IPS-NIHi11 (cell line): ENCODE results near the gene EEIG1.
A peak's percentile ranks its signal among the peaks of the same experiment; 100 is the strongest.
"Not testable (repeated sequence)": the region's sequence is repeated elsewhere in the genome, so short reads cannot be mapped to it uniquely, and the experiment has no call there.

Experiments
- DNase-seq: peaks from one replicate; pipeline ENCODE4 v3.0.0; 2012; ENCODE audit warnings: mixed read lengths, low spot score

The EEIG1 gene

GRCh38 chr9:127980706-127981558, at the start of gene EEIG1:
TSS of gene EEIG1 (minus strand) at chr9:127980989. CDS start at chr9:127980137, 852 bp downstream.
- DNase-seq: peak; percentile 98

GRCh38 chr9:128027705-128028104, 46.9 kb upstream of the EEIG1 start:
- DNase-seq: no peak

DNA sequence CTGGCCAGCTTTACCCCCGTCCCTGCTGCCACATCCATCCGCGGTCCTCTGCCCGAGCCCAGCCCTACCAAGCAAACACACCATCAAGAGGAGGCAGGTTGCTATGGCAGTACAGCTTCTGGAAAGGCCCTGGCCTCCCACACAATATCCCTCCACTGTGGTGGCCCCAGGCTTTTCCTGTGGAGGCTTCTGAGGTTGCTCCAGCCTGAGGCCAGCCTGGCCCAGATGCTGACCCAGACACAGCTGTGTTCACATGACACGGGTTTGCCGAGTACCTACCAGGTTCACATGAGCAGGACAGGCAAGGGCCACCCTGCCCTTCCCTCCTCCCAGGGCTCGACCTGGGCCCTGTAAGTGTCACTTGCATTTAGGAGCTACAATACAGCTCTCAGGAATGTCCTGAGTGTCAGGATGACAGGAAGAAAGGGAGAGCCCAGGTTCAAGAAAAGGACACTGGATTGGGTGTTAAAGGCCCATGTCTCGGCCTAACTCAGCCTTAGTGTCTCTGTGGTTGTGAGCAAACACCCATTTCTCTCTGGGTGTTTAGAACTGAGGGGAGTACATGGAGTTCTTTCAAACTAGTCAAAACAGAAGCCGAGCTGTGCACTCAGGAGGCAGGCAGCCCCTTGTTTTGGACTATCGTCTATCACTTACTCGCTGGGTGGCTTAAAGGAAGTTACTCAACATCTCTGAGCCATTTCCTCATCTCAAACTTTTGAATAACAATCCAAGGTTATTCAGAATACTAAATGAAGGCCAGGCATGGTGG, 46.2 kb upstream of the EEIG1 start:
- DNase-seq: no peak

- no peak for DNase-seq
These were observed 45.5 kb upstream of the EEIG1 start for GRCh38 chr9:128026255-128026772.

- DNase-seq: no peak
These were observed 44.9 kb upstream of the EEIG1 start for GRCh38 chr9:128025736-128026135.

DNA sequence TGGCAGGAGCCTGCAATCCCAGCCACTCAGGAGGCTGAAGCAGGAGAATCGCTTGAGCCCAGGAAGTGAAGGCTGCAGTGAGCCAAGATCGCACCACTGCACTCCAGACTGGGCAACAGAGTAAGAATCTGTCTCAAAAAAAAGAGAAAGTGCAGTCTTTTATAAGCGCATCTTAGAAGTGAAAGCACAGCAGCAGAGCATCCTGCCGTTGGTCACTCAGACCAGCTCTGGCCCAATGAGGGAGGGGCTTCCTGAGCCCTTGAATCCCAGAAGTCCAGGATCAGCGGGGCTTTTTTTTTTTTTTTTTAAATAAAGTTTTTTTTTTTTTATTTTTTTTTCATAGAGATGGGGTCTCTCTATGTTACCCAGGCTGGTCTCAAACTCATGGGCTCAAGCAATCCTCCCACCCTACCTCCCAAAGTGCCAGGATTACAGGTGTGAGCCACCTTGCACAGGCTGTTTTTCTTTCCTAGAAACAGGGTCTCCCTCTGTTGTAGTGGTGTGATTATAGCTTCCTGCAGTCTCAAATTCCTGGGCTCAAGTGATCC, 44.0 kb upstream of the EEIG1 start:
- no peak for DNase-seq

DNA sequence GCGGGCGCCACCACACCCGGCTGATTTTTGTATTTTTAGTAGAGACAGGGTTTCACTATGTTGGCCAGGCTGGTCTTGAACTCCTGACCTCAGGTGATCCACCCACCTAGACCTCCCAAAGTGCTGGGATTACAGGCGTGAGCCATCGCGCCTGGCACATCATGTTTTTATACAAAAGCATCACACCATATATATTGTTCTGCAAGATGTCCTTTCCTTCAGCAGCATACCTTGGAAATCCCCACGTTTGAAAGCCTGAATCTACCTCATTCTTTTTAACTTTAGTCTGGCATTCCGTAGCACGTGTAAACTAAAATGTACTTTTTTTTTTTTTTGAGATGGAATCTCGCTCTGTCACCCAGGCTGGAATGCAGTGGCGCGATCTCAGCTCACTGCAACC, 42.9 kb upstream of the EEIG1 start:
- not testable (repeated sequence) for DNase-seq

- no peak for DNase-seq
These were observed 42.1 kb upstream of the EEIG1 start for GRCh38 chr9:128022886-128023285.

DNA sequence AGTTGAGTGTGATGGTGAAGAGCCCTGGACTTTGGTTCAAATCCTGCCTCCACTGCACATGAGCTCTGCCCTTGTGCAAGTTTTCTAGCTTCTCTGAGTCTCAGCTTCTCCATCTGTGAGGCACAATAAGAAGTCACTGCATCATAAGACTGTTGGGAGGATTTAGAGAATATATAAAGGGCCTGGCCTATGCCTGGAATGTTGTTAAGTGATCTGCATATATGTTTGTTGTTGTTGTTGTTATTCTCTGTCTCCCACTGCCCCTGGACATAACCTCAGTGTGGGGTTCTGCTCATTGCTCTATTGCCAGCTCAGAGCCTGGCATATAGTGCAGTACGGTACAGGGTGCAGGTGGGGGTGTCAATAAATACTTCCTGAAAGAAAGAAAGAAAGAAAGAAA, 40.3 kb upstream of the EEIG1 start:
- no peak for DNase-seq

- peak; percentile 53 for DNase-seq
These were observed 39.9 kb upstream of the EEIG1 start for GRCh38 chr9:128020692-128021091.

- DNase-seq: no peak
These were observed 34.9 kb upstream of the EEIG1 start for GRCh38 chr9:128015696-128016095.

DNA sequence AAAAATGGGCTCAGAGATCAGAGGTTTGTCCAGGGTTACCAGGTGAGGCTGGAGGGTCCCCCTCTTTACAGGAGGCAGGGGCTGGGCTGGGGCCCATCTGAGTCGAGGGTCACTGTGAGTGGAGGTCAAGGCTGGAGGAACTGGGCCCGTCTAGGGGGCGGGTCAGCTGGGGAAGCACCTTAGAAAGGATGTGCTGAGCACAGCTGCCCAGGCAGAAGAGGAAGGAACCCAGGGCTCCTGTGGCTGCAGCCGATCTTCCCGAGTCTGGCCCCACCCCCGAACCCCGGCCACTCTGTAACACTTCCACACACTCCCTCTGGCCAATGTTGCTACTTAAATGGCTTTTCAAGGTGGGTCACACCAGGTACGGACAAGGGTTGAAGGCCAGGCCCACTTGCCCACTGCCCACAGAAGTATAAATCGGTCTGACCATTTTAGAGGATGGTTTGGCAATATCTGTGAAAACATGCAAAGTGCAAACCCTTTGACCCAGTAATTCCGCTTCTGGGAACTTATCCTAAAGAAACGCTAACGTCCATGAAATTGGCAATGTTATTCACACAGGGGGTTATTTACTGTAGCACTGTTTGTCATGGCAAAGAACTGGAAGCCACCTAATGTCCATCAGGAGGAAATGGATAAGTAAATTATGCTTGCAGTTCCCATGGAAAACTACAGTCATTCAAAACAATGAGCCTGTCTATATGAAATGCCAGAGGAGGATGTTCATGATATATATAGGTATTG, 30.5 kb upstream of the EEIG1 start:
- DNase-seq: no peak

GRCh38 chr9:128009639-128010038, 28.9 kb upstream of the EEIG1 start:
- no peak for DNase-seq

GRCh38 chr9:128008171-128008570, 27.4 kb upstream of the EEIG1 start:
- DNase-seq: no peak

GRCh38 chr9:128007566-128008138, 26.9 kb upstream of the EEIG1 start:
- peak; percentile 39 for DNase-seq

DNA sequence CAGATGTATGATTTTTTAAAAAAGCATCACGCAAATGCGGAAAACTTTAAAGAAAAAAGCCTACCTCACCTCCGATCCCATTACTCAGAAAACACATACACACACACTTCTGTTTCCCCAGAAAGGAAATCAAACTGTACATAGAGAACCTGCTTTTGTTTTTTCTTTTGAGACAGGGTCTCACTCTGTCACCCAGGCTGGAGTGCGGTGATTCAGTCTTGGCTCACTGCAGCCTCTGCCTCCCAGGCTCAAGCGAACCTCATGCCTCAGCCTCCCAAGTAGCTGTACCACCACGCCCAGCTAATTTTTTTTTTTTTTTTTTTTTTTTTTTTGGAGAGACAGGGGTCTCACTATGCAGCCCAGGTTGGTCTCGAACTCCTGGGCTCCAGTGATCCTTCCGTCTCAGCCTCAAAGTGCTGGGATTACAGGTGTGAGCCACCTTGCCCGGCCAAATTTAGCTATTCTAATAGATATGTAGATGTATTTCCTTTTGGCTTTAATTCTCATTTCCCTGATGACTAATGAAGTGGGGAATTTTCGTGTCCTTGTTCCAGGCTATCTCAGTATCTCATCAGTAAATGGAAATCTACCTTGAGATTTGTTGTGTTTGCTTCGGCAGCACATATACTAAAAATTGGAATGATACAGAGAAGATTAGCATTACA, 25.7 kb upstream of the EEIG1 start:
- no peak for DNase-seq

DNA sequence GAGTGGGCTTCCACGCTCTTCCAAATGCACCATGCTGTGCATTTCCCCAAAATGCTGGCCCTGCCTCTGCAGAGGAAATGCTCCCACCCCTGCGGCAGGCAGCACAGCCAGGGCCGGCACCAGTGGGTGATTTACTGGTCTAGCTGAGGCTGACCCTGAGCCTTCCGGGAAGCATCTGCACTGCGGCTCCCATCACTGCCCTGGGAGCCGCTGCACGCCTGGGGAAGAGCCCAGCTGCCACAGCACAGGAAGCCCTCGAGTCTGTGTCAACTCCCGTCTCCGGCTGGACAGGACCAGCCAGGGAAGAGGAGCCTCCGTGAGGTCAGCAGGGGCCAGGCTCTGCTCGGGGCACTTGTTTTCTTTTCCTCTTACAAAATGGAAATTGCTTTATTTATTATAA, 25.1 kb upstream of the EEIG1 start:
- no peak for DNase-seq

DNA sequence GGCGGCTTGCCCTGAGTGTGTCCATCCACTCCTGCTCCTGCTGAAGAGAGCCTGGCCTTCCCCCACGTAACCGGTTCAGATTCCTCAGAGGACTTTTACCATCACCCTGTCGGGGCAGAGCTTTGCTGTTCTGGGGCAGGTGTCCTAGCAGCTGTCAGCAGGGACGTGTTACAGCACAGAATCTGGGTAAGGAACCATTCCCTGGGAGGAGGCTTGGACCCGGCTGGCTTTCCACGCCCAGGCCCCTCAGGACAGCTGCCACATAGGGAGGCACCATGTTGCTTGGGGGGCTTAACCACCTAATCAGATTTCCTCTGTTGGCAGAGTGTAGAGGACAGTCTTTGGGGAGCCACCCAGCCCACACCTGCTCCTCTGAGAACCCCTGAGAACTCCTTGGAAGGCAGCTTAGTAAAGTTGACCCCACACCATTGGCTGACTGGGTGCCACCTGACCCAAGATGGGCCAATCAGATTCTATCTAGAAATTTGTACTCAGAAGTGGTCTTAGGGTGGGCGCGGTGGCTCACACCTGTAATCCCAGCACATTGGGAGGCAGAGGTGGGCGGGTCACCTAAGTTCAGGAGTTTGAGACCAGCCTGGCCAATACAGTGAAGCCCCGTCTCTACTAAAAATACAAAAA, 23.3 kb upstream of the EEIG1 start:
- no peak for DNase-seq

- DNase-seq: no peak
These were observed 22.2 kb upstream of the EEIG1 start for GRCh38 chr9:128002959-128003358.

GRCh38 chr9:128001779-128002298, 21.1 kb upstream of the EEIG1 start:
- peak; percentile 49 for DNase-seq
